HCT116 (cell line): ENCODE results near the gene PTX3. TPM values are rescaled to one million over a fixed set of nuclear protein-coding genes. Genes with fewer than 3 reads are reported as not detected.

Source experiments
- ATAC-seq: fragments of 200-7000 bp; cut with Tn5 transposase; 2 replicates; pipeline ENCODE4 v1.9.1; 2020; ENCODE audit warnings: mild to moderate bottlenecking, moderate library complexity
- BruUV-seq: library from RNA; stranded (reverse); fragments of 400-500 nt; replicated peaks from 2 replicates; lab custom pipeline; 2021; lab: Mats Ljungman, UMichigan
- CTCF ChIA-PET: fragments of 300-600 bp; sonication (Branson Sonifier 250); formaldehyde crosslinking; loops from one replicate; lab custom pipeline; 2021; ENCODE audit warnings: antibody characterized with exemption; lab: Charles Lee
- POLR2A ChIA-PET: fragments of 300-600, 350-600 bp; sonication (Branson Sonifier 250); formaldehyde crosslinking; loops from one replicate; lab custom pipeline; 2021; ENCODE audit warnings: antibody characterized with exemption; lab: Charles Lee
- RAD21 ChIA-PET, 2 experiments: fragments of 300-600 bp; sonication (Branson Sonifier 250); formaldehyde crosslinking; loops; one replicate each; lab custom pipeline; 2023; ENCODE audit warnings: low total read pairs in 2 of 2; ENCODE audit not compliant: uncharacterized antibody in 2 of 2, unreplicated experiment in 2 of 2, low non-redundant PET in 1 of 2; lab: Charles Lee
- DNase-seq: peaks from one replicate; pipeline ENCODE4 v3.0.0-alpha.2; 2010; ENCODE audit warnings: low read depth, low spot score
- H2AFZ ChIP-seq: fragments of 200-600 bp; shearing (Covaris generic), sonication (generic); 2 replicates; pipeline ENCODE4 v1.6.1; 2017; ENCODE audit warnings: low read depth, mixed run types, mixed read lengths, antibody characterized with exemption, low read length; ENCODE audit not compliant: poor library complexity, severe bottlenecking
- H3K27ac ChIP-seq: 2 replicates; pipeline ENCODE4 v1.5.1; 2012; ENCODE audit warnings: low read depth, low read length
- H3K27me3 ChIP-seq: fragments of 200-600 bp; sonication (generic); 2 replicates; pipeline ENCODE4 v1.6.1; 2016; ENCODE audit warnings: mixed run types, low read length, mixed read lengths; ENCODE audit not compliant: insufficient read depth
- H3K36me3 ChIP-seq, 2 experiments: fragments of 200-500 bp in 1 of 2; fragments of 200-600 bp in 1 of 2; sonication (Bioruptor generic) in 1 of 2; sonication (generic) in 1 of 2; 2 replicates each; pipeline versions ENCODE4 v1.5.1 to v1.6.1; 2014 to 2016; ENCODE audit warnings: low read length in 2 of 2, inconsistent platforms in 1 of 2, mixed read lengths in 1 of 2, mixed run types in 1 of 2; ENCODE audit not compliant: insufficient read depth in 2 of 2, control insufficient read depth in 1 of 2
- H3K4me1 ChIP-seq, 2 experiments: fragments of 200-600 bp in 1 of 2; sonication (generic) in 1 of 2; 2 replicates each; pipeline versions ENCODE4 v1.5.1 to v1.6.1; 2012 to 2017; ENCODE audit warnings: low read length in 2 of 2, inconsistent platforms in 1 of 2, mild to moderate bottlenecking in 1 of 2, mixed read lengths in 1 of 2, mixed run types in 1 of 2, moderate library complexity in 1 of 2; ENCODE audit not compliant: insufficient read depth in 2 of 2, control insufficient read depth in 1 of 2
- H3K4me2 ChIP-seq: fragments of 200-600 bp; sonication (generic); 2 replicates; pipeline ENCODE4 v1.6.1; 2017; ENCODE audit warnings: mixed run types, low read length, mixed read lengths
- H3K4me3 ChIP-seq, 2 experiments: fragments of 200-600 bp in 1 of 2; sonication (generic) in 1 of 2; replicated peaks in 1 of 2; 2 replicates each; pipeline ENCODE4 v1.5.1; 2011 to 2016; ENCODE audit warnings: low read length in 2 of 2, control low read depth in 1 of 2, low read depth in 1 of 2, mild to moderate bottlenecking in 1 of 2, mixed read lengths in 1 of 2, mixed run types in 1 of 2
- H3K79me2 ChIP-seq: fragments of 200-600 bp; sonication (generic); 2 replicates; pipeline ENCODE4 v1.6.1; 2017; ENCODE audit warnings: mild to moderate bottlenecking, mixed run types, low read length, moderate library complexity, mixed read lengths; ENCODE audit not compliant: insufficient read depth
- H3K9ac ChIP-seq: fragments of 200-600 bp; sonication (generic); 2 replicates; pipeline ENCODE4 v1.6.1; 2016; ENCODE audit warnings: low read length, mixed read lengths
- H3K9me2 ChIP-seq: fragments of 200-600 bp; sonication (generic), shearing (Covaris generic); 2 replicates; pipeline ENCODE4 v1.6.1; 2017; ENCODE audit warnings: mixed run types, mild to moderate bottlenecking, moderate library complexity; ENCODE audit not compliant: insufficient read depth
- H3K9me3 ChIP-seq, 2 experiments: fragments of 200-500 bp in 1 of 2; fragments of 200-600 bp in 1 of 2; sonication (Bioruptor generic) in 1 of 2; sonication (generic) in 1 of 2; 2 replicates each; pipeline ENCODE4 v1.6.1; 2014 to 2017; ENCODE audit warnings: low read length in 2 of 2, mixed read lengths in 2 of 2, inconsistent platforms in 1 of 2, low read depth in 1 of 2, mild to moderate bottlenecking in 1 of 2, mixed run types in 1 of 2, moderate library complexity in 1 of 2; ENCODE audit not compliant: control insufficient read depth in 1 of 2, insufficient read depth in 1 of 2
- H4K20me1 ChIP-seq: fragments of 200-600 bp; sonication (generic), shearing (Covaris generic); 2 replicates; pipeline ENCODE4 v1.6.1; 2017; ENCODE audit warnings: mixed run types, mild to moderate bottlenecking, moderate library complexity; ENCODE audit not compliant: insufficient read depth
- CBX3 ChIP-seq: IDR thresholded peaks from 2 replicates; pipeline ENCODE4 v1.6.1; 2012; ENCODE audit warnings: low read depth
- CEBPB ChIP-seq: IDR thresholded peaks from 2 replicates; pipeline ENCODE4 v1.6.1; 2012; ENCODE audit warnings: low read depth
- ELF1 ChIP-seq: IDR thresholded peaks from 2 replicates; pipeline ENCODE4 v1.6.1; 2012; ENCODE audit warnings: low read depth, borderline replicate concordance
- EZH2 ChIP-seq: fragments of 200-600 bp; sonication (generic); IDR thresholded peaks from 2 replicates; pipeline ENCODE4 v1.6.1; 2017; ENCODE audit warnings: antibody characterized with exemption, mixed run types
- EZH2phosphoT487 ChIP-seq: fragments of 200-600 bp; IDR thresholded peaks from 2 replicates; pipeline ENCODE4 v1.6.1; 2018; ENCODE audit warnings: antibody characterized with exemption, borderline replicate concordance
- JUND ChIP-seq: IDR thresholded peaks from 2 replicates; pipeline ENCODE4 v1.6.1; 2012
- POLR2AphosphoS5 ChIP-seq: IDR thresholded peaks from 2 replicates; pipeline ENCODE4 v1.6.1; 2011; ENCODE audit warnings: mild to moderate bottlenecking, low read depth, low read length, moderate library complexity
- RAD21 ChIP-seq: IDR thresholded peaks from 2 replicates; pipeline ENCODE4 v1.6.1; 2012; ENCODE audit warnings: low read depth, mild to moderate bottlenecking
- SIN3A ChIP-seq: IDR thresholded peaks from 2 replicates; pipeline ENCODE4 v1.6.1; 2012; ENCODE audit warnings: low read depth
- SP1 ChIP-seq: IDR thresholded peaks from 2 replicates; pipeline ENCODE4 v1.6.1; 2012; ENCODE audit warnings: low read depth
- SRF ChIP-seq: IDR thresholded peaks from 2 replicates; pipeline ENCODE4 v1.6.1; 2012; ENCODE audit warnings: low read depth
- TCF7L2 ChIP-seq: IDR thresholded peaks from 2 replicates; pipeline ENCODE4 v1.7.0; 2011; ENCODE audit warnings: borderline replicate concordance, inconsistent platforms; ENCODE audit not compliant: insufficient read depth, insufficient read length; ENCODE audit errors: extremely low read depth
- YY1 ChIP-seq: IDR thresholded peaks from 2 replicates; pipeline ENCODE4 v1.6.1; 2011; ENCODE audit warnings: low read length, low read depth, moderate library complexity, mild to moderate bottlenecking; ENCODE audit not compliant: insufficient replicate concordance; ENCODE audit errors: extremely low read depth
- ZFX ChIP-seq: fragments of 450-650 bp; IDR thresholded peaks from 2 replicates; pipeline ENCODE4 v1.6.1; 2017
- ZNF274 ChIP-seq: fragments of 200-500 bp; sonication (Bioruptor generic); IDR thresholded peaks from 2 replicates; pipeline ENCODE4 v1.6.1; 2014; ENCODE audit warnings: mild to moderate bottlenecking, low read depth, low read length, inconsistent platforms
- intact Hi-C: fragments of 100-400 bp; cut with micrococcal nuclease; formaldehyde crosslinking; loops from 2 replicates; pipeline ENCODE4 v1.10.0; 2022
- total RNA-seq: library from RNA; stranded (reverse); gene quantifications from one replicate; pipeline ENCODE4 v1.2.1, GENCODE V29; 2021; ENCODE audit not compliant: unreplicated experiment
- TF ChIP-seq, protein P1 (sequence below): IDR thresholded peaks from 2 replicates; pipeline ENCODE4 v1.6.1; 2012

PTX3 gene
- total RNA-seq, 1 experiment from 2014 or later, result 0.37 TPM

GRCh38 chr3:157491136-157491535 lies 54.5 kb downstream of the PTX3 start:
- no peaks in the 10 kb centered on the region for H3K36me3 ChIP-seq
- H3K79me2 ChIP-seq, result no peaks in the 10 kb centered on the region
- no peaks in the 10 kb centered on the region for H3K9me3 ChIP-seq
- ATAC-seq (no peak), DNase-seq (no peak)
- no TSS peak for BruUV-seq
- POLR2A ChIA-PET, result no interaction called here
- TF ChIP-seq ZFX (no peak), CBX3 (no peak), RAD21 (no peak), EZH2phosphoT487 (no peak), CEBPB (no peak), JUND (no peak), SP1 (no peak), YY1 (no peak), SRF (no peak), EZH2 (no peak), POLR2AphosphoS5 (no peak), ELF1 (no peak), ZNF274 (no peak), SIN3A (no peak), TCF7L2 (no peak)
- TF ChIP-seq, protein P1, sequence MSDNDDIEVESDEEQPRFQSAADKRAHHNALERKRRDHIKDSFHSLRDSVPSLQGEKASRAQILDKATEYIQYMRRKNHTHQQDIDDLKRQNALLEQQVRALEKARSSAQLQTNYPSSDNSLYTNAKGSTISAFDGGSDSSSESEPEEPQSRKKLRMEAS, result no peak
- RAD21 ChIA-PET, result no interaction called here
- no peaks in the 10 kb centered on the region for H3K27me3 ChIP-seq
- no peaks in the 10 kb centered on the region for H3K4me1 ChIP-seq
- no peak overlapping the region for H3K4me2 ChIP-seq
- no peaks in the 10 kb centered on the region for H4K20me1 ChIP-seq
- H3K9ac ChIP-seq, result no peak overlapping the region
- no peaks in the 10 kb centered on the region for H3K9me2 ChIP-seq
- CTCF ChIA-PET, result interaction anchor here (1.1 kb wide), 1 partner anchor 289 kb away, joined by 3 read pairs; no protein-coding TSS in a partner anchor
- intact Hi-C loops, result no loop called here
- H3K4me3 ChIP-seq, result no peak overlapping the region
- no peak overlapping the region for H2AFZ ChIP-seq
- no peak overlapping the region for H3K27ac ChIP-seq

Other genes starting within 250 kb of the PTX3 start
- gene VEPH1, start 66.6 kb downstream of the PTX3 start, total RNA-seq, result 4.9 TPM